Psoas muscle (tissue), 8 donors: ENCODE results near the gene LAMC1. TPM values are rescaled to one million over a fixed set of nuclear protein-coding genes. Genes with fewer than 3 reads are reported as not detected.

Source experiments
- ATAC-seq, 4 donors: fragments of 200-7000 bp; cut with Tn5 transposase; one replicate each; pipeline ENCODE4 v1.9.1; 2020; ENCODE audit warnings: moderate library complexity in 3 of 4, mild to moderate bottlenecking in 2 of 4
- DNase-seq, 2 donors: peaks; one replicate each; pipeline ENCODE4 v3.0.0-alpha.2; 2020
- H3K27ac ChIP-seq: fragments of 200-600 bp; one replicate; pipeline ENCODE4 v1.8.0; 2022
- H3K27me3 ChIP-seq, 3 donors: fragments of 200-600 bp in 1 of 3; one replicate each; pipeline versions ENCODE4 v1.6.1 to v1.8.0; 2013 to 2022; ENCODE audit warnings: low read length in 2 of 3, mild to moderate bottlenecking in 2 of 3, moderate library complexity in 1 of 3; ENCODE audit not compliant: insufficient read depth in 3 of 3
- H3K36me3 ChIP-seq, 2 donors: fragments of 200-600 bp in 1 of 2; one replicate each; pipeline versions ENCODE4 v1.6.1 to v1.8.0; 2013 to 2022; ENCODE audit warnings: low read depth in 1 of 2, mild to moderate bottlenecking in 1 of 2, moderate library complexity in 1 of 2; ENCODE audit not compliant: insufficient read depth in 1 of 2
- H3K4me1 ChIP-seq: fragments of 200-600 bp; one replicate; pipeline ENCODE4 v1.8.0; 2022
- H3K4me3 ChIP-seq: fragments of 200-600 bp; one replicate; pipeline ENCODE4 v1.8.0; 2022; ENCODE audit warnings: mild to moderate bottlenecking
- H3K9me3 ChIP-seq: fragments of 200-600 bp; one replicate; pipeline ENCODE4 v1.8.0; 2022
- WGBS, 3 donors: extraction: QIAGEN DNeasy Blood & Tissue Kit; methylation state at CpG; one replicate each; pipeline versions ENCODE4 v1.1.6 to v1.1.7; 2013; 5-methylcytosine and 5-hydroxymethylcytosine counted together
- intact Hi-C, 2 donors: fragments of 100-400 bp; cut with DNase I; formaldehyde crosslinking; loops; one replicate each; pipeline versions ENCODE4 v1.11.0 to v1.14.2; 2022
- polyA plus RNA-seq, 3 donors: library from polyadenylated mRNA; stranded (reverse); fragments of 200-250 nt; gene quantifications; one replicate each; pipeline ENCODE4 v1.2.3, GENCODE V29; 2013
- total RNA-seq, 4 donors: library from RNA; stranded (reverse); fragmentation: NEBNext Ultra II Directional in 2 of 4; extraction: Animal tissue kit (Norgen Biotek cat#: 25700) in 2 of 4; gene quantifications; one replicate each; pipeline versions ENCODE4 v1.2.1 to v1.2.4, GENCODE V29; 2021 to 2023
- TF ChIP-seq, protein P1 (sequence below): fragments of 200-600 bp; IDR thresholded peaks from one replicate; pipeline ENCODE4 v1.8.0; 2022; ENCODE audit warnings: antibody characterized with exemption
- donor health status: healthy with polysubstance abuse.
- donor health status: DM: no; HTN: no; CAD: no; lungs with moderate emphysema.
- donor health status: Bipolar disorder and iron deficiency.
- donor health status: healthy.
- donor health status: DM: yes; HTN: yes; CAD: no.
- donor health status: DM: no; HTN: no; CAD: no.
- donor health status: DM: no; HTN: no; CAD: no.
- donor health status: DM: yes; HTN: yes; CAD: no.

LAMC1 gene
- total and polyA plus RNA-seq, 7 donors: 28.0 to 94.4 (median 71.4) TPM

DNA sequence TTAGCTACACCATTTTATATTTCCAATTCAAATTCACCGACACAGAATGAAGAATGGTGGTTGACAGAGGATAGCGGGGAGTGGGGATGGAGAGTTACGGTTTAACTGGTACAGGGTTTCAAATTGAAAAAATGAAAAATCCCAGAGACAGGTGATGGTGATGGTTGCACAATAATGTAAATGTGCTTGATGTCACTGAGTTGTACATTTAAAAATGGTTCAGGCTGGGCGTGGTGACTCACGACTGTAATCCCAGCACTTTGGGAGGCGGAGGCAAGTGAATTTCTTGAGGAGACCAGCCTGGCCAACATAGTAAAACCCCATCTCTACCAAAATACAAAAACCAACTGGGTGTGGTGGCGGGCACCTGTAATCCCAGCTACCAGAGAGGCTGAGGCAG lies 39.1 kb upstream of the LAMC1 start:
- H3K4me1 ChIP-seq: no peaks in the 10 kb centered on the region
- DNase-seq: no peak
- no peaks in the 10 kb centered on the region for H3K36me3 ChIP-seq
- H3K9me3 ChIP-seq: no peaks in the 10 kb centered on the region
- ATAC-seq: no peak
- H3K27ac ChIP-seq: no peak overlapping the region
- TF ChIP-seq, protein P1, sequence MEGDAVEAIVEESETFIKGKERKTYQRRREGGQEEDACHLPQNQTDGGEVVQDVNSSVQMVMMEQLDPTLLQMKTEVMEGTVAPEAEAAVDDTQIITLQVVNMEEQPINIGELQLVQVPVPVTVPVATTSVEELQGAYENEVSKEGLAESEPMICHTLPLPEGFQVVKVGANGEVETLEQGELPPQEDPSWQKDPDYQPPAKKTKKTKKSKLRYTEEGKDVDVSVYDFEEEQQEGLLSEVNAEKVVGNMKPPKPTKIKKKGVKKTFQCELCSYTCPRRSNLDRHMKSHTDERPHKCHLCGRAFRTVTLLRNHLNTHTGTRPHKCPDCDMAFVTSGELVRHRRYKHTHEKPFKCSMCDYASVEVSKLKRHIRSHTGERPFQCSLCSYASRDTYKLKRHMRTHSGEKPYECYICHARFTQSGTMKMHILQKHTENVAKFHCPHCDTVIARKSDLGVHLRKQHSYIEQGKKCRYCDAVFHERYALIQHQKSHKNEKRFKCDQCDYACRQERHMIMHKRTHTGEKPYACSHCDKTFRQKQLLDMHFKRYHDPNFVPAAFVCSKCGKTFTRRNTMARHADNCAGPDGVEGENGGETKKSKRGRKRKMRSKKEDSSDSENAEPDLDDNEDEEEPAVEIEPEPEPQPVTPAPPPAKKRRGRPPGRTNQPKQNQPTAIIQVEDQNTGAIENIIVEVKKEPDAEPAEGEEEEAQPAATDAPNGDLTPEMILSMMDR: no peak
- WGBS, 3 donors: 95 to 96% (median 96%) methylated on average over 7 of the region's 7 CpGs
- intact Hi-C loops: no loop called here
- no peaks in the 10 kb centered on the region for H3K27me3 ChIP-seq
- no peak overlapping the region for H3K4me3 ChIP-seq

DNA sequence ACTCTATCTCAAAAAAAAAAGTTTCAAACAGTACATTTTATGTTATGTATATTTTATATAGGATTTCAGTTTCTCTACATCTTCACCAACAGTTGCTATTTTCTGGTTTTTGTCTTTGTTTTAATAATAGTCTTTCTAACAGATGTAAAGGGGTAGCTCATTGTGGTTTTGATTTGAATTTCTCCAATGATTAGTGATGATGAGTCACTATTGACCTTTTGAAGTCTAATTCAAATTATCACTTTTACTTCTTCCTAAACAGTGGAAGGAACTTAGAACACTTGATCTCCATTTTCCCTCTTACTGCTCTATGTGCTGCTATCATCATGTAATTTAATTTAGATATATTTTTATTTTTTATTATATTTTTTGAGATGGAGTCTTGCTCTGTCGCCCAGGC lies 38.6 kb upstream of the LAMC1 start:
- Histone ChIP-seq H3K4me1 (no peaks in the 10 kb centered on the region), H3K9me3 (no peaks in the 10 kb centered on the region), H3K4me3 (no peak overlapping the region), H3K36me3 (no peaks in the 10 kb centered on the region), H3K27ac (no peak overlapping the region), H3K27me3 (no peaks in the 10 kb centered on the region)
- no peak for ATAC-seq
- WGBS, 3 donors: 94 to 100% (median 98%) methylated on average over 1 of the region's 1 CpG
- no peak for DNase-seq
- TF ChIP-seq, protein P1: no peak
- intact Hi-C loops: no loop called here

DNA sequence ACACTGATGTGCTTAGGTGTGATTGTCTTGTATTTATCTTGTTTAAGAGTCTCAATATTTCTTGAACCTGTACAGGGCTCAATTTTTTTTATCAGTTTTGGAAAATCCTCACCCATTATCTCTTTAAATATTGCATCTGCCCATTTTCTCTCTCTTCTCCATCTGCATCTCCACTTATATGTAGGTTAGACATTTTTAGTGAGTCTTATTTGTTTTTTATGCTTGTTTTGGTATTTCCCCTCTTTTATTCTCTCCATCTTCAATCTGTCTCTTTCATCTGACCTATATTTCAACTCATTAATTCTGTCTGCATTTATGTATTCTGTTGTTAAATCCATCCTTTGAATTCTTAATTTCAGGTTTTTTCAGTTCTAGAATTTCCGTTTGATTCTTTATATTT lies 37.3 kb upstream of the LAMC1 start:
- intact Hi-C loops: no loop called here
- Histone ChIP-seq H3K9me3 (no peaks in the 10 kb centered on the region), H3K4me3 (no peak overlapping the region), H3K27me3 (no peaks in the 10 kb centered on the region), H3K36me3 (no peaks in the 10 kb centered on the region), H3K4me1 (no peaks in the 10 kb centered on the region), H3K27ac (no peak overlapping the region)
- ATAC-seq (no peak), DNase-seq (no peak)
- WGBS, 3 donors: 89 to 91% (median 91%) methylated on average over 1 of the region's 1 CpG
- TF ChIP-seq, protein P1: no peak

DNA sequence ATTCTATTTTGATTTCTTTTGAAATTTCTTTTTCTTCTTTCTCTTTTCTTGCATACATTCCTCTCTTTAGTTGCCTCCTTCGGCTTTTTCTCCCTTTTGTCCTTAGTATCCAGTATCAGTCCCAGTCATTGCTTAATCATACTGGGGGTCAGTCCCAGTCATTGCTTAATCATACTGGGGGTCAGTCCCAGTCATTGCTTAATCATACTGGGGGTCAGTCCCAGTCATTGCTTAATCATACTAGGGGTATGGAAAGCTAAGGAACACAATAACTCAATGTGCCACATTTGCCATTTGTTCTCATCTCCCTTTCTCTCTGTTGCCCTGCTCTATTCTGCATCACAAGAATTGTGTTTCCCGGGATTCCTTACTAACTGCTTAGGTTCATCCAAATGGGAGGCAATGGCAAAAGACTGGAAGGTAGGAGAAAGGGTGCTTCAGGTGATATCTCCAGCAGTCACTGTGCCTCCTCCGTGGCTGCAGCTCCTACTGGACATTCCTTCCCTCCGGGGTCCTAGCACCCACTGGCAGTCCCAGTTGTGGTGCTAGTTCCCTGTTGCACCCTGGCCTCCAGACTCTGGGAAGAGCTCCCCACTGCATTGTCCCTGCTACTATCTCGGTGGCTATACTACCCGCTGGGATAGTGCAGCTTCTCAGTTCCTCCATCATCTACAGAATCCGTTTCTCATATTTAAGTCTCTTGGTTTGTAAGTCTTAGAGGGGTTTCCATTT lies 32.6 kb upstream of the LAMC1 start:
- no peak overlapping the region for H3K27ac ChIP-seq
- no peaks in the 10 kb centered on the region for H3K4me1 ChIP-seq
- DNase-seq (no peak), ATAC-seq (peak in 1 of 4 donors; percentile 54)
- H3K27me3 ChIP-seq: no peaks in the 10 kb centered on the region
- whole genome bisulfite sequencing, 3 donors: 82 to 84% (median 82%) methylated on average over 7 of the region's 7 CpGs
- TF ChIP-seq, protein P1: no peak
- H3K4me3 ChIP-seq: no peak overlapping the region
- no peaks in the 10 kb centered on the region for H3K36me3 ChIP-seq
- intact Hi-C loops: no loop called here
- H3K9me3 ChIP-seq: no peaks in the 10 kb centered on the region

DNA sequence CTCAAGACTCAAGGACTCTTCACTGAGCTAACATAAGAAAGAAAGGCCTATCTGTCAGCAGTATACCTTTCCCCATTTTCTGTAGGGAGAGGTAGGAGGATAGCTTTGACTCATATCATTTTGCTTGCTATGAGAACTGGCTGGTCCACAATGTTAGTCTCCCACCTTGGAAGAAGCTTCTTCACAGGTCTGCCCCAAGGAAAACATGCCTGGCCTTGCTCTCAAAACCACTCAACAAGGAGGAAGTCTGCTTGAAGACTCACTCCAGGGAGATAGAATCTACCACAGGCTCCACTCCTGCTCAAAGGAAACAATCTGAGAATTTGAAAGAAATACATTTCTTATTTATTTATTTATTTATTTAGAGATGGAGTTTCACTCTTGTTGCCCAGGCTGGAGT lies 29.5 kb upstream of the LAMC1 start:
- H3K27ac ChIP-seq: no peak overlapping the region
- TF ChIP-seq, protein P1: no peak
- H3K4me1 ChIP-seq: no peaks in the 10 kb centered on the region
- H3K27me3 ChIP-seq: no peaks in the 10 kb centered on the region
- intact Hi-C loops: no loop called here
- ATAC-seq: no peak
- no peaks in the 10 kb centered on the region for H3K36me3 ChIP-seq
- H3K4me3 ChIP-seq: no peak overlapping the region
- no peak for DNase-seq
- no peaks in the 10 kb centered on the region for H3K9me3 ChIP-seq
